ENCODE results near the gene RAD51B. TPM values are rescaled to one million over a fixed set of nuclear protein-coding genes. Genes with fewer than 3 reads are reported as not detected.

Gene RAD51B
- total and polyA plus RNA-seq, 2 of the 13 experiments (the other 11 are each of a cell fraction or from before 2014, with no cell fraction given) = 7.0 to 9.5 TPM

GRCh38 chr14:68084256-68084655, 264.7 kb downstream of the RAD51B start:
- Histone ChIP-seq H3K9ac (ENCODE audit: insufficient read depth, low read depth, low read length) (no peak overlapping the region), H3K79me2 (ENCODE audit: insufficient read depth, low read length) (no peaks in the 10 kb centered on the region), H4K20me1 (ENCODE audit: insufficient read depth, low read length) (no peaks in the 10 kb centered on the region), H2AFZ (ENCODE audit: low read length) (no peak overlapping the region), H3K9me3 (ENCODE audit: low read length) (no peaks in the 10 kb centered on the region), H3K4me1 (ENCODE audit: insufficient read depth, low read length) (peaks cover 37% of the 10 kb centered on the region), H3K36me3 (replicated peaks in 1 of 2; ENCODE audit: control insufficient read depth in 1 of 2, insufficient read depth in 2 of 2, low read length in 2 of 2) (no peaks in the 10 kb centered on the region), H3K4me3 (replicated peaks in 1 of 3; ENCODE audit: insufficient read depth in 1 of 3, low read depth in 2 of 3, low read length in 3 of 3) (no peak overlapping the region), H3K27ac (ENCODE audit: extremely low read length, insufficient read depth, low read length) (no peak overlapping the region), H3K27me3 (ENCODE audit: control insufficient read depth in 1 of 2, insufficient read depth in 2 of 2, low read length in 2 of 2) (no peaks in the 10 kb centered on the region), H3K4me2 (ENCODE audit: low read depth, low read length) (no peak overlapping the region)
- ChIA-PET POLR2A (no interaction called here), CTCF (ENCODE audit: low intra/inter-chr PET ratio, low total read pairs) (no interaction called here)
- TF ChIP-seq ZNF30 (CRISPR knock-in tag; IDR thresholded peaks at IDR 0.05) (no peak), CTCF (CRISPR knock-in tag; IDR thresholded peaks at IDR 0.05) (peak; percentile 51), POLR2G (IDR thresholded peaks at IDR 0.05; ENCODE audit: low read depth, low read length) (no peak), ZBED4 (CRISPR knock-in tag; IDR thresholded peaks at IDR 0.05; ENCODE audit: borderline replicate concordance) (no peak), STAG1 (CRISPR knock-in tag; IDR thresholded peaks at IDR 0.05) (peak; percentile 70), ELK4 (CRISPR knock-in tag; IDR thresholded peaks at IDR 0.05; ENCODE audit: borderline replicate concordance) (no peak)
- DNase-seq (ENCODE audit: low spot score) = no peak
- in situ Hi-C loops (cut with HindIII; ENCODE audit: extremely low pct_ligation_motif_present, low pct_unique_long_range_greater_than_20kb) = no loop called here
- intact Hi-C loops (cut with micrococcal nuclease; ENCODE audit: unreplicated experiment) = no loop called here
- BruUV-seq (replicated peaks) = no TSS peak
- ATAC-seq = no peak
- no peak for FAIRE-seq

Measured in HepG2 (cell line).